Fibroblast of lung (primary cell): ENCODE results near the gene B3GNT2.

Source experiments
- CTCF ChIP-seq, 2 donors: IDR thresholded peaks in 1 of 2; conservative IDR thresholded peaks in 1 of 2; 1 replicate in 1 of 2; 2 replicates in 1 of 2; pipeline ENCODE4 v1.5.1; 2011 to 2012; ENCODE audit warnings: low read length in 2 of 2, control low read depth in 1 of 2, inconsistent platforms in 1 of 2, low read depth in 1 of 2, mild to moderate bottlenecking in 1 of 2
- EZH2 ChIP-seq: IDR thresholded peaks from 2 replicates; pipeline ENCODE4 v1.5.1; 2012; ENCODE audit warnings: low read length, control low read depth, mild to moderate bottlenecking; ENCODE audit errors: missing control alignments

DNA sequence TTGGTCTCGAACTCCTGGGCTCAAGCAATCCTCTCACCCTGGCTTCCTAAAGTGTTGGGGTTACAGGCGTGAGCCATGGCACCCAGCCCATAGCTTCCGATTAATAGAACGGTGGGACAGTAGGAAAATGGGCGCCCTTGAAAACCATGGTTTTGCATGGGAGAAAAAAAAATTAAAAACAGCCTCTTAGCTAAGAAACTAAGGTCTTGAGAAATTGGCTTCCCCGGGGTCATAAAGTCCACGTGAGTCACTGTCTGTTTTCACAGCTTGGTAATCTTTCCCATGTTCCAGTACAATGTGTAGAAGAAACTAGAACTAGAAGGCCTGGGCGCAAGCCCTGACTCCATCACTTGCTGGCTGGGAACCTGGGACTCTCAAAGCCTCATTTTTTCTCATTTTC, 20.7 kb downstream of the B3GNT2 start:
- no peak for TF ChIP-seq CTCF (conservative IDR thresholded peaks at IDR 0.05 in 1 of 2, IDR thresholded peaks at IDR 0.05 in 1 of 2; ENCODE audit: low read depth in 1 of 2, low read length in 2 of 2)
- no peak for TF ChIP-seq EZH2
